ENCODE data around the gene ASPSCR1. TPM values are rescaled to one million over a fixed set of nuclear protein-coding genes. Genes with fewer than 3 reads are reported as not detected.
A peak's percentile ranks its signal among the peaks of the same experiment; 100 is the strongest.

ASPSCR1 gene
- total and polyA plus RNA-seq, 2 of the 8 experiments (the other 6 are each of a cell fraction or from before 2014, with no cell fraction given), result 33.3 to 43.7 TPM

DNA sequence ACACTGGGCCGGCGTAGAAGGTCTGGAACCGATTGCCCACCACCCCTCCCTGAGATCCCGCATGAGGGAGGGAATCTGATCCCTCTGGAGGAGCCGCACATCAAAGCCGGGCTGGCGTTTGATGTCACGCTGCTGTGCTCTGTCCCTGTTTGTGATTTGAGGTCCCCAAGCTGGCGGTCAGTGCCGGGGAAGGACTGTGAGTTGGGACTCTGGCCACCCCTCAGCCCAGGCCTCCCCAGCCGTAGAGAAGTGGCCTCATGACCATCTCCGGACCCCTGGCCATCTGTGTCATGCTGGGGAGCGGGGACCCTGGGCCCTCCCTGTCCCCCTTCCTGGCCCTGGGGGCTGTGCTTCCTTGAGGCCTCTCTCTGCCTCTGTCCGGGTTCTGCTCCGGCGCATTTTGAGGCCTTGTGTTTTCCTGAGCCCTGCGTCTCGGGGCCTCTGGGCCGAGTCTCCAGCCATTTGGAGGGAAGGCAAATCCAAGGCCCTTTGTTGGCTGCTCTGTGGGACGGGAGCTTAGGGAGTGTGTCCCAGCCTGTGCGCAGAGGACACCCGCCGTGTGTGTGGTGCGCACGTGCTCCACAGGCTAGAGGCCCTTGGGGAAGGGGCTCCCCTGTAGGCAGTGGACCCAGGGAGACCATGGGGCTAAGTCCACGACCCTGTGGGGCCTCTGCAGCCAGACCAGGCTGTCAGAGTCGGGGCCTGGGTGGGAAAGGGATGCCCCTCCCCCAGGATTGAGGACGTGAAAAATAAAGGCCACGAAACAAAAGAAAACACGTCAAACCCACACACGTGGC, 15.1 kb downstream of the ASPSCR1 start:
- H3K4ac ChIP-seq (replicated peaks; ENCODE audit: insufficient read length, low read depth, low read length), result no peak overlapping the region
- H2BK5ac ChIP-seq (ENCODE audit: low read depth, low read length), result peak overlapping the region; percentile 52; the same call in 1 of the 2 replicates
- peak overlapping the region in 1 of 4 experiments; percentile 9; a peak in 2 of 8 replicates for H3K4me3 ChIP-seq (ENCODE audit: extremely low read depth in 1 of 4, insufficient read depth in 2 of 4, low read depth in 3 of 4, low read length in 4 of 4)
- no peaks in the 10 kb centered on the region for H3K23me2 ChIP-seq (ENCODE audit: low read depth, low read length)
- H2AK5ac ChIP-seq (ENCODE audit: low read depth, low read length), result peak overlapping the region; percentile 75; the same call in 1 of the 2 replicates
- WGBS, 2 experiments (ENCODE audit: extremely low coverage in 1 of 2, insufficient coverage in 1 of 2, insufficient read length in 1 of 2, insufficient replicate concordance in 2 of 2, low coverage in 1 of 2, low lambda C conversion rate in 2 of 2, missing lambda C conversion rate in 1 of 2), result 80% methylated on average over 26 of the region's 31 CpGs; no CpG with 5 or more reads in 1 of the 2 experiments
- peak overlapping the region; percentile 72 for H4K91ac ChIP-seq (replicated peaks; ENCODE audit: insufficient read length, low read length)
- no peaks in the 10 kb centered on the region for H3K36me3 ChIP-seq (ENCODE audit: control insufficient read depth in 2 of 4, insufficient read depth in 4 of 4, low read length in 3 of 4)
- peaks cover 0 to 31% (median 27%) of the 10 kb centered on the region in 4 experiments; a peak in 6 of 7 replicates for H3K4me1 ChIP-seq (replicated peaks in 1 of 4; ENCODE audit: control insufficient read depth in 3 of 4, insufficient read depth in 4 of 4, low read length in 3 of 4)
- ChIA-PET POLR2A (ENCODE audit: partially characterized antibody) (interaction anchor here (0.6 to 5.1 kb wide), 9 partner anchors 10 to 67 kb away, joined by 3 to 40 read pairs (median 4); partner anchors contain the start of gene ASPSCR1), CTCF (ENCODE audit: partially characterized antibody) (interaction anchor here (1.0 to 2.3 kb wide), 4 partner anchors 9 to 309 kb away, joined by 3 to 6 read pairs (median 4); no protein-coding TSS in a partner anchor)
- no peak overlapping the region for H2AFZ ChIP-seq (ENCODE audit: low read length)
- peak overlapping the region; percentile 32 for H3K18ac ChIP-seq (ENCODE audit: extremely low read depth, low read length)
- FAIRE-seq (no peak), DNase-seq (ENCODE audit: low read depth in 1 of 2, low spot score in 2 of 2) (no peak)
- peak overlapping the region; percentile 34 for H2BK120ac ChIP-seq (replicated peaks; ENCODE audit: low read depth, low read length)
- 0 out of 2 replicates have a peak overlapping the region, but pooled peaks have one; percentile 23 for H4K8ac ChIP-seq (ENCODE audit: extremely low read depth, insufficient read depth, low read length)
- H3K9ac ChIP-seq (replicated peaks in 1 of 4; ENCODE audit: extremely low read depth in 1 of 4, low read depth in 3 of 4, low read length in 3 of 4), result no peak overlapping the region; a peak in 2 of 7 replicates
- H2BK12ac ChIP-seq (ENCODE audit: low read depth, low read length), result 0 out of 2 replicates have a peak overlapping the region, but pooled peaks have one; percentile 17
- H3K9me3 ChIP-seq (ENCODE audit: insufficient read depth in 2 of 2, low read depth in 1 of 2, low read length in 1 of 2), result no peaks in the 10 kb centered on the region
- H4K5ac ChIP-seq (ENCODE audit: insufficient read length, low read depth, low read length), result peak overlapping the region; percentile 25
- H4K20me1 ChIP-seq (replicated peaks in 1 of 2; ENCODE audit: control insufficient read depth in 1 of 2, insufficient read depth in 2 of 2, low read length in 2 of 2), result peaks cover 3 to 14% of the 10 kb centered on the region in 2 experiments
- H3K56ac ChIP-seq (replicated peaks; ENCODE audit: insufficient read length, low read depth, low read length), result no peak overlapping the region
- H2BK20ac ChIP-seq (ENCODE audit: low read length), result no peak overlapping the region
- H3K23ac ChIP-seq (ENCODE audit: insufficient read length), result no peak overlapping the region
- no peaks in the 10 kb centered on the region for H3K27me3 ChIP-seq (replicated peaks in 1 of 4; ENCODE audit: control insufficient read depth in 3 of 4, extremely low read depth in 1 of 4, insufficient read depth in 3 of 4, low read length in 3 of 4)
- H3K4me2 ChIP-seq (ENCODE audit: insufficient read depth in 1 of 2, low read depth in 2 of 2, low read length in 2 of 2), result peak overlapping the region; percentile 12 to 14; a peak in 3 of 4 replicates
- H3K79me1 ChIP-seq (ENCODE audit: low read depth, low read length), result peaks cover 9% of the 10 kb centered on the region
- no peak overlapping the region for H3K14ac ChIP-seq (ENCODE audit: insufficient read length)
- H3K79me2 ChIP-seq (ENCODE audit: control insufficient read depth in 1 of 2, insufficient read depth in 2 of 2, low read length in 2 of 2), result peaks cover 0 to 3% of the 10 kb centered on the region in 2 experiments; a peak in 1 of 4 replicates
- H2BK15ac ChIP-seq (ENCODE audit: low read length), result no peak overlapping the region
- peak overlapping the region; percentile 38; the same call in 1 of the 2 replicates for H3K27ac ChIP-seq (ENCODE audit: low read depth, low read length)
- no peak for TF ChIP-seq CTBP2 (IDR thresholded peaks at IDR 0.05; ENCODE audit: borderline replicate concordance, insufficient read depth, insufficient read length, low read length)
- TF ChIP-seq YY1 (IDR thresholded peaks at IDR 0.05; ENCODE audit: low read depth, low read length), result no peak
- TF ChIP-seq, protein P1, sequence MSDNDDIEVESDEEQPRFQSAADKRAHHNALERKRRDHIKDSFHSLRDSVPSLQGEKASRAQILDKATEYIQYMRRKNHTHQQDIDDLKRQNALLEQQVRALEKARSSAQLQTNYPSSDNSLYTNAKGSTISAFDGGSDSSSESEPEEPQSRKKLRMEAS (IDR thresholded peaks at IDR 0.05), result peak; percentile 66; the same call in 1 of the 2 replicates
- TF ChIP-seq RAD21 (IDR thresholded peaks at IDR 0.05 in 1 of 2, conservative IDR thresholded peaks at IDR 0.05 in 1 of 2; ENCODE audit: low read depth in 2 of 2, low read length in 2 of 2), result no peak
- no peak for TF ChIP-seq RXRA (IDR thresholded peaks at IDR 0.05; ENCODE audit: insufficient read depth, low read depth, low read length)
- TF ChIP-seq, protein P2, sequence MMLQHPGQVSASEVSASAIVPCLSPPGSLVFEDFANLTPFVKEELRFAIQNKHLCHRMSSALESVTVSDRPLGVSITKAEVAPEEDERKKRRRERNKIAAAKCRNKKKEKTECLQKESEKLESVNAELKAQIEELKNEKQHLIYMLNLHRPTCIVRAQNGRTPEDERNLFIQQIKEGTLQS (IDR thresholded peaks at IDR 0.05; ENCODE audit: insufficient read depth, low read depth, low read length), result no peak
- TF ChIP-seq SP2 (IDR thresholded peaks at IDR 0.05; ENCODE audit: low read length), result no peak
- no peak for TF ChIP-seq CREB1 (IDR thresholded peaks at IDR 0.05)
- TF ChIP-seq TAF7 (optimal IDR thresholded peaks at IDR 0.05; ENCODE audit: borderline replicate concordance, low read depth, low read length), result no peak
